Activated CD8-positive, alpha-beta memory T cell treated with anti-CD3 and anti-CD28 coated beads, Interleukin-2, amount 10 ng/mL, durations not matched to agents 7 days and 5 days (primary cell): ENCODE data around the gene KIF26B. TPM values are rescaled to one million over a fixed set of nuclear protein-coding genes. Genes with fewer than 3 reads are reported as not detected.
"Not testable (repeated sequence)": the region's sequence is repeated elsewhere in the genome, so short reads cannot be mapped to it uniquely, and the experiment has no call there.

Experiments
- ATAC-seq: fragments of 150-1000 bp; cut with Tn5 transposase; one replicate; pipeline ENCODE4 v1.10.0; 2021; ENCODE audit warnings: moderate library complexity
- CTCF ChIA-PET: fragments of 350-600 bp; sonication (Branson Sonifier 250); formaldehyde crosslinking; loops from one replicate; lab custom pipeline; 2021; ENCODE audit warnings: antibody characterized with exemption; lab: Charles Lee
- DNase-seq: peaks from one replicate; pipeline ENCODE4 v3.0.0-alpha.2; 2020
- H3K27ac Mint-ChIP-seq: one replicate; pipeline ENCODE4 v1.8.0; 2021; ENCODE audit warnings: mild to moderate bottlenecking, mixed read lengths
- H3K27me3 Mint-ChIP-seq: one replicate; pipeline ENCODE4 v1.8.0; 2021; ENCODE audit warnings: mixed read lengths
- H3K36me3 Mint-ChIP-seq: one replicate; pipeline ENCODE4 v1.8.0; 2021; ENCODE audit warnings: mild to moderate bottlenecking, mixed read lengths
- H3K4me1 Mint-ChIP-seq: one replicate; pipeline ENCODE4 v1.8.0; 2021; ENCODE audit warnings: mixed read lengths
- H3K4me3 Mint-ChIP-seq: one replicate; pipeline ENCODE4 v1.8.0; 2021; ENCODE audit warnings: mild to moderate bottlenecking, moderate library complexity, mixed read lengths
- H3K9me3 Mint-ChIP-seq: one replicate; pipeline ENCODE4 v1.8.0; 2022; ENCODE audit warnings: low read depth, mixed read lengths
- total RNA-seq, 2 experiments: library from RNA; stranded (reverse); gene quantifications; one replicate each; pipeline ENCODE4 v1.2.3, GENCODE V29; 2021

Gene KIF26B
- total RNA-seq, 2 experiments from 2014 or later, result 0.28 TPM; not detected in 1

DNA sequence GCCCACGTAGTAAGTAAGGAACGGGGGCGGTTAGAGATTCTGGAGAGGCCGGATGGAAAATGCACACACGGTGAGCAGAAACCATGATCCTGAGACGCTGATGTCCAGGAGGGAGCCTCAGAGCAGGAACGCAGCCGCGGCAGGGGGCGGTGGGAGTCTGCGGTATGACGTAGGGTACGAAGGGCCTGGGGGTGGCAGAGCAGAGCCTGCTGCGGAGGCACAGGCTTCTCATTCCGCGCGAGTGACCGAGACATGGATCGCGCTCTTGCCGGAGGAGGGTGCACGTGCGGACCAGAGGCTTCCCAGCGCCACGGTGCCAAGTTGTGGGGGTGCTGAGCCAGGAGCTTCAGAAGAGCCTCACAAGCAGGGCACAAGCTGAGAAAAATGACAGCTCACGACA lies 176.2 kb downstream of the KIF26B start:
- ATAC-seq (no peak), DNase-seq (no peak)
- Mint-ChIP-seq H3K27me3 (no peaks in the 10 kb centered on the region), H3K4me1 (peaks cover 5% of the 10 kb centered on the region), H3K27ac (no peak overlapping the region), H3K4me3 (no peak overlapping the region), H3K36me3 (no peaks in the 10 kb centered on the region), H3K9me3 (no peaks in the 10 kb centered on the region)
- CTCF ChIA-PET, result no interaction called here

DNA sequence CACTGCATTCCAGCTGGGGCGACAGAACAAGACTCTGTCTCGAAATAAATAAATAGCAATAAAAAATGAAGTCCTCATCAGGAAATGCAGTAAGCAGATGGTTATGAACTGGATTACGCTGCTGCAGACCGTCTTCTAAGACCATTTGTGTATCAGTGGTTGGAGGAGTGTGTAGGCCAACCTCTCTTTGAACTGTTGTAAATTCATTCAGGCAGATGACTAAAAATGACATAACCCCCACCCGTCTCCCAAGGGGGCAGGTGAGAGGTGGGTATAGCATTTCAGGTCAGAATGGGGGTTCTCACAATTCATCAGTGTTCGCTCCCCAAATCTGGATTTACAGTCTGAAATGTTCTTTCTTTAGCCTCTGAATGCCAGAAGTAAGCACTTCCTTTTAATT lies 177.3 kb downstream of the KIF26B start:
- no peak overlapping the region for H3K4me3 Mint-ChIP-seq
- H3K27ac Mint-ChIP-seq, result no peak overlapping the region
- no peaks in the 10 kb centered on the region for H3K36me3 Mint-ChIP-seq
- CTCF ChIA-PET, result no interaction called here
- H3K27me3 Mint-ChIP-seq, result no peaks in the 10 kb centered on the region
- no peaks in the 10 kb centered on the region for H3K9me3 Mint-ChIP-seq
- peaks cover 5% of the 10 kb centered on the region for H3K4me1 Mint-ChIP-seq
- no peak for ATAC-seq
- DNase-seq, result no peak

DNA sequence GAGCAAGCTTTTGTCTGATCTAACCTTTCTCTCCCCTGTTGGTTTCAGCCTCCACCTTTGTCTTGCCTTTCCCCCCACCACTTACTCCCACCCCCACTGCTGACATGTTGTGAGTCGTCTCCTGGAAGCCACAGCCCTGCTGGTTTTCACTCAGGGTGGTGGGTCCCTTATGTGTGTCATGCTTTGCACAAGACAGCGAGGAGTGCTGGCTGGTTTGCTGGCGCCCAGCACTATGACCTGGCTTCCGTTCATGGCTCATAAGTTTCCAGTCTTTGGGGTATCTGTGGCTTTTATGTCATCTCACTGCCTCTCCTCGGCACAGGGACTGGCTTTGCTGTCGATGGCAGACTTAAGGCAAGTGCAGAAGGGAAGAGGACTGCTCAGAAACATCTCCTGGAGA lies 177.7 kb downstream of the KIF26B start:
- Mint-ChIP-seq H3K27ac (no peak overlapping the region), H3K27me3 (no peaks in the 10 kb centered on the region), H3K36me3 (no peaks in the 10 kb centered on the region), H3K4me3 (no peak overlapping the region), H3K9me3 (no peaks in the 10 kb centered on the region), H3K4me1 (peaks cover 5% of the 10 kb centered on the region)
- CTCF ChIA-PET, result no interaction called here
- ATAC-seq (peak; percentile 58), DNase-seq (peak; percentile 52)

DNA sequence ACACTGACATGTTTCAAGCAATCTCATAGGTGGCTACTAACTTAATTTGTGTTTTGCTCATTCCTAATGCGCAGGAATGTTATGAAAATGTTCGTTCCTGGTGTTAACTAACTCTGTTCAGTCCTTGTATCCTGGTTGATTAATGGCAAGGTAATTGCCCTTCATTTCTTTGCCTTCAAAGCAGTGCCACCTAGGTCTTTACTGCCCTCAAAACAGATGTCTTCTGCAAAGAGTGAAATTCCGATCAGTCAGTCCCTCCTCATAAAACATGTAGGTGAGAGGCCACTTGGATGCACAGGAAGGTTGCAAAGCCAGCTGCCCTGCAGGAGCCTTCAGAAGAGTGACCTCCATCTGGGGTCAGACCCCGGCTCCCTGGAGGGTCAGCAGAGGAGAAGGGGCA lies 179.4 kb downstream of the KIF26B start:
- Mint-ChIP-seq H3K27me3 (no peaks in the 10 kb centered on the region), H3K27ac (no peak overlapping the region), H3K4me3 (no peak overlapping the region), H3K9me3 (no peaks in the 10 kb centered on the region), H3K36me3 (no peaks in the 10 kb centered on the region), H3K4me1 (peaks cover 5% of the 10 kb centered on the region)
- DNase-seq, result no peak
- ATAC-seq, result no peak
- CTCF ChIA-PET, result no interaction called here

DNA sequence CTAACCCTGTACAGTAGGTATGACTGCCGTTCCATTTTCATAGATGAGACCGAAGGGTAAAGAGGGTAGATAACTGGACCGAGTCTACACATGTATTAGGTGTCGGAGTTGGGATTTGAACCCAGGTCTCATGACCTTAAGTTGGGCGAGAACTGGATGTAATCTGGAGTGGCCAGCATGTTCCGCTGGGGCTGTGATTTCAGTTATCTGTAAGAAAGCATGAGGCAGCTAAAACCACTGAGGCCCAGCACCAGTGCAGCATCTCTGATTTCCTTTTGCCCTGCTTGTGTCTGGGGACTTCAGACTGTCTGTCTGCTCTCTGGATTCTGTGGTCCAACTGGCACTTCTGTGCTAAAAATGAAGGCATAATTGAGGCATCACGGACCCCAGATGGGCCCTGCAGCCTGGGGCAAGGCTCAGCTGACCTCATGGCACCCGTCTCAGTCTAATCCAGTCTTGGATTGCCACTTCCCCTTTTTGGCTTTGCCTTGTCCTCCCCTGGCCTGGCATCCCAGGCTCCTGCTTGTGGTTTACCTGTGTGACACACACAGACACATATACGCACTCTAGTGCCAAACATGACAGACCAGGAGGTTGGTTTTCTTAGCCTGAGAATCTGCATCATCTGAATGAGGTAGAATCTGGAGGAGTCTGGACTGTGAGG lies 180.2 kb downstream of the KIF26B start:
- no peak overlapping the region for H3K27ac Mint-ChIP-seq
- H3K4me1 Mint-ChIP-seq, result peaks cover 5% of the 10 kb centered on the region
- no peaks in the 10 kb centered on the region for H3K9me3 Mint-ChIP-seq
- H3K36me3 Mint-ChIP-seq, result no peaks in the 10 kb centered on the region
- ATAC-seq (no peak), DNase-seq (no peak)
- no peaks in the 10 kb centered on the region for H3K27me3 Mint-ChIP-seq
- CTCF ChIA-PET, result no interaction called here
- H3K4me3 Mint-ChIP-seq, result no peak overlapping the region

DNA sequence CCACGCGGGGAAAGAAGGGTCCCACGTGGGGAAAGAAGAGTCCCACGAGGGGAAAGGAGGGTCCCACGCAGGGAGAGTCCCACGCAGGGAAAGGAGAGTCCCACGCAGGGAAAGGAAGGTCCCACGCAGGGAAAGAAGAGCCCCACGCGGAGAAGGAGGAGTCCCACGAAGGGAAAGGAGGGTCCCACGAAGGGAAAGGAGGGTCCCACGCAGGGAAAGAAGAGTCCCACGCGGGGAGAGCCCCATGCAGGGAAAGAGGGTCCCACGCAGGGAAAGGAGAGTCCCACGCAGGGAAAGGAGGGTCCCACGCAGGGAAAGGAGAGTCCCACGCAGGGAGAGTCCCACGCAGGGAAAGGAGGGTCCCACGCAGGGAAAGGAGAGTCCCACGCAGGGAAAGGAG lies 180.9 kb downstream of the KIF26B start:
- H3K36me3 Mint-ChIP-seq, ATAC-seq, H3K27me3 Mint-ChIP-seq, H3K4me1 Mint-ChIP-seq, H3K9me3 Mint-ChIP-seq, CTCF ChIA-PET, DNase-seq, H3K4me3 Mint-ChIP-seq, H3K27ac Mint-ChIP-seq: not testable (repeated sequence)

DNA sequence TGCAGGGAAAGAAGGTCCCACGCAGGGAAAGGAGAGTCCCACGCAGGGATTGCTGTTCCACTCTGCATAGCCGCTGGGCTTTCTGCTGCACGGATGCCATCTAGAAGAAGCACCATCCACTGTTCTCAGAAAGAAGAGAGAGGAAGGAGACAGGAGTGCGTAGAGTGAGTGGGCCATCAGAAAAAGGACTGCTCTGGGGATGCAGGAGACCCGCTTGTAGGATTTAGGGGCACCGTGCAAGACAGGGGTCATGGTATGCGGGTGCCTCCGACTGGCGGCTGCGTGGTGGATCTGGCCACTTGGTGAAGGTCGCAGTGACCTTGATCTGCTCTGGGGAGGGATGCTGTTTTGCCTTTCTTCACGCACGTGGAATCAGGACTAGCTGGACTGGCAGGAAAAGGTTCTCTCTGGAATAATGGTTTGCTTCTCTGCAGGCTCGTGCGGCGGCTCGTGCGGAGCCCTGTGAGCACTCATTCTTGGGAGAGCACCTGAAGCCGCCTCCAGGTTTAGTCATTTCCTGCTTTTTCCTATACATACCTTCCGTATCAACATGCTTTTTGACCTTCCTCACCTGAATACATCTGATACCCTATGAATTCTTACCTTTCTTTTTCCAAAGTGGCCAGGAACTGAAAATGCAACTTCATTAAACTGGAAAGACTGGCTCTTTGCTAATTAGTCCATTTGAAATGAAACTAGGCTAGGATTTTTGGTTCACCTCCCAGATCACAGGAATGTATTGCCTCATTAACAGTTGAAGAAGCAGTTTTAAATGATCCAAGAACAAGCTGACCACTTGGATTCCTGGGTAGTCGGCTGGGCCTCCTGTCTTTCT lies 181.6 kb downstream of the KIF26B start:
- Mint-ChIP-seq H3K27me3 (no peaks in the 10 kb centered on the region), H3K27ac (no peak overlapping the region), H3K36me3 (no peaks in the 10 kb centered on the region), H3K4me3 (no peak overlapping the region), H3K9me3 (no peaks in the 10 kb centered on the region), H3K4me1 (peaks cover 5% of the 10 kb centered on the region)
- DNase-seq, result no peak
- CTCF ChIA-PET, result no interaction called here
- no peak for ATAC-seq

DNA sequence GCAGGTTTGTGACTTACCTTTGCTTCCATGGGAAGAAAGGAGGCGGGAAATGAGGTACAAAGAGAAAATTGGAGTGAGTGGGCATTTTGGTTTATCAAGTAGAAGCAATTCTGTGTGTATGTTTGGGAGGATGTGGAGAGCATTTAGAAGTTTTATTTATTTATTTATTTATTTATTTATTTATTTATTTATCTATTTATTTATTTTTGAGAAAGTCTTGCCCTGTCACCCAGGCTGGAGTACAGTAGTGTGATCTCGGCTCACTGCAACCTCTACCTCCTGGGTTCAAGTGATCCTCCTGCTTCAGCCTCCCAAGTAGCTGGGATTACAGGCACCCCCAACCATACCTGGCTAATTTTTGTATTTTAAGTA lies 182.2 kb downstream of the KIF26B start:
- H3K27me3 Mint-ChIP-seq, H3K9me3 Mint-ChIP-seq, CTCF ChIA-PET, H3K4me1 Mint-ChIP-seq, H3K27ac Mint-ChIP-seq, H3K36me3 Mint-ChIP-seq, ATAC-seq, DNase-seq, H3K4me3 Mint-ChIP-seq: not testable (repeated sequence)

DNA sequence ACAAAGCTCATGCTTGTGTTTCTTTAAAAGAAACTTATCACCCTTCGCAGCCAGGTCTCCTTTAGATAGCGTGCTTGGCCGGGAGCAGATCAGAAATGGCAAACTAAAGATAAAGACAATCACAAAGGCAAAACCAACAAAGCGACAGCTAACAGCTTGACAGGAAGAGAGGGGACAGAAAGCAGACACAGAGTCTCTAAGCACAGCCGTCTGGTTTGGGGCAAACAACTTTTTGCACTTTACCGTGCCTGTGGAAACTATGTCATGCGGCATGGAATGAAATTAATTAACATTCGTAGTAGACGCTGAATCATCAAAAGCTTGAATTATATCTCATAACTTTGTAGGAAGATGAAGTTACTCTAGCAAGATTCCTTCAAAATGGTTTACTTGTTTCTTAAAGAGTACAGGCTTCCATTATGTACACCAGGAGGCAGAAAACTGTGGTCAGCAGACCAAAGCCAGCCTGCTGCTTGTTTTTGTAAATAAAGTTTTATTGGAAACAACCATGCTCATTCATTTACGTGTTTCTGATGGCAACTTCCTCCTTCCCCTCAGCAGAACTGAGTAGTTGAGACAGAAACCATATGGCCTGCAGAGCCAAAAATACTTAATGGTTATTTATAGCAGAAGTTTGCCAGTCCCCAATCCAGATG lies 183.2 kb downstream of the KIF26B start:
- CTCF ChIA-PET, result no interaction called here
- DNase-seq (no peak), ATAC-seq (no peak)
- Mint-ChIP-seq H3K27me3 (no peaks in the 10 kb centered on the region), H3K9me3 (no peaks in the 10 kb centered on the region), H3K4me3 (no peak overlapping the region), H3K36me3 (no peaks in the 10 kb centered on the region), H3K4me1 (no peaks in the 10 kb centered on the region), H3K27ac (no peak overlapping the region)

DNA sequence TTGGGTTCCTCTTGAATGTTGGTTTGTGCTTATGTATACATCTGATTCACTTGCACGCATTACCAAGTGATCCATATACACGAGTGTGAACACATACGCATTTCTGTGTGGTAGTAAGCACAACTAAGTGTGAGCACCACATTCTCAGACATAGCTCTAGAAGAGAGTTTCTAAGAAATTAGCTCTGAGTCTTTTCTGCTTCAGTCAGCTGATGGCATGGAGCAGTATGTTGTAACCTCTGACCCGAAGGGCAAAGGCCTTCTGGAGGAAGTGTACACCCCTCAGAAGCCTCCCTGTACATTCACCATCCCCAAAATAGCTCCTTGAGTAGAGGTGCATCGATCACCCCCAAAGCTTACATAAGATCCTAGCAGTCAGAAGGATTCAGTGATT lies 183.7 kb downstream of the KIF26B start:
- CTCF ChIA-PET, result no interaction called here
- H3K36me3 Mint-ChIP-seq, result no peaks in the 10 kb centered on the region
- DNase-seq, result no peak
- H3K4me1 Mint-ChIP-seq, result no peaks in the 10 kb centered on the region
- no peaks in the 10 kb centered on the region for H3K9me3 Mint-ChIP-seq
- no peaks in the 10 kb centered on the region for H3K27me3 Mint-ChIP-seq
- ATAC-seq, result no peak
- no peak overlapping the region for H3K4me3 Mint-ChIP-seq
- H3K27ac Mint-ChIP-seq, result no peak overlapping the region

DNA sequence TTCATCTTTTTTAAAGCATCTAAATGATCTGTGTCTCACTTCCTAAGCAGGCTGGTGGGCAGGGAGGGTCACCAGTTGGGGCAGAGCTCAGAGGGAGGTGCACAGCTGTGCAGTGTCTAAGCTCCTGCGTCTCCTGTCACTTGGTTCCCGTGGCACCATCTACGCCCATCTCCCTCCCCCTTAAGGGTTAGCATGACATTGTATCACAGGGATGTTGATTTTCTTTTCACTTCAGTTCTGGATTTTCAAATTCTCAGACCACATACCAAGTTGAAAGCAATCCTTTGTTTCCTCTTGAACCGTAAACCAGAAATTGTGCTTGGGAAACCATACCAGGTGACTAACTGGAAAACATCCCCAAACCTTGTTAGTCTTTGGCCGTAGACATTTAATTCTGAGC lies 187.0 kb downstream of the KIF26B start:
- Mint-ChIP-seq H3K27ac (no peak overlapping the region), H3K4me1 (no peaks in the 10 kb centered on the region), H3K4me3 (no peak overlapping the region), H3K9me3 (no peaks in the 10 kb centered on the region), H3K27me3 (no peaks in the 10 kb centered on the region), H3K36me3 (no peaks in the 10 kb centered on the region)
- ATAC-seq, result no peak
- no peak for DNase-seq
- CTCF ChIA-PET, result no interaction called here

DNA sequence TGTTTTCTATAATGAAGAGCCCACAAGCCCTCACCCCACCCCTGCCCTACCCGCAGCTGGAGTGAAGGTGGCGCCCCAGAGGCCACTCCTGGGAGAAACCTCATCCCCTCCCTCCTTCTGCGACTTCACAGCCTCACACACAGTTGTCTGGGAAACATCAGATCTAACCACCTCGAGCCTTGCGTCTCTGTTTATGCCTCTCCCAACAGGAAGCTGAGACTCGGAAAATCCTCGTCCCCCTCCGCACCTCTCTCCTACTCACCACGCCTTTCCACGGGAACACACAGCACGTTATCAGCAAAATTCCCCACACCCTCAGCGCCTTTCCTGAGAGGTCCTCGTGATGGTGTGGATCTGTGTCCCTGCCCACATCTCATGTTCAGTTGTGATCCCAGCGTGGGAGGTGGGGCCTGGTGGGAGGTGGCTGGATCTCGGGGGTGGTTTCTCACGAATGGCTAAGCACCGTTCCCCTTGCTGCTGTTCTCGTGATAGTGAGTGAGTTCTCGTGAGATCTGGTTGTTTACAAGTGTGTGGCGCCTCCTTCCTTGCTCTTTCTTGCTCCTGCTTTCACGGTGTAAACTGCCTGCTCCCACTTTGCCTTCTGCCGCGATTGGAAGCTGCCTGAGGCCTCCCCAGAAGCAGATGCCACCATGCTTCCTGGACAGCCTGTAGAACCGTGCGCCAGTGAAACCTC lies 190.6 kb downstream of the KIF26B start:
- Mint-ChIP-seq H3K4me3 (no peak overlapping the region), H3K27ac (no peak overlapping the region), H3K36me3 (no peaks in the 10 kb centered on the region), H3K4me1 (no peaks in the 10 kb centered on the region), H3K9me3 (no peaks in the 10 kb centered on the region), H3K27me3 (peaks cover 3% of the 10 kb centered on the region)
- CTCF ChIA-PET, result no interaction called here
- ATAC-seq (no peak), DNase-seq (no peak)

DNA sequence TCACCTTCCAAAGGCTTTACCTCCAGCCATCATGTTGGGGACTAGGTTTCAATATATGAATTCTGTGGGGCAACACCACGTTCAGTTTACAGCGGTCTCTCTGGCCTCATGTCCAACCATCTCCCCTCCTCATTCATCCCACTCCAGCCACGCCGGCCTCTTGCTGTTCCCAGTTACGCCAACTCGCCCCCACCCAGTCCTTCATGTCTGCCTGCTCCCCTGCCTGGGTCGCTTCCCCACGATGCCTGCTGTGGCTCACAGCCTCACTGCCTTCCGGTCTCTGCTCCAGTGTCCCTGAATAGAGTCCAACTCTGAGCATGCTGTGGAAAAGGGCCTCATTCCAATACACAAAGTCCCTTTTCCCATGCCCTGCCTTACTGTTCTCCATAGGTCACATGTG lies 193.8 kb downstream of the KIF26B start:
- H3K4me3 Mint-ChIP-seq, result no peak overlapping the region
- H3K4me1 Mint-ChIP-seq, result no peaks in the 10 kb centered on the region
- no peak for ATAC-seq
- no peaks in the 10 kb centered on the region for H3K9me3 Mint-ChIP-seq
- CTCF ChIA-PET, result no interaction called here
- H3K27me3 Mint-ChIP-seq, result peaks cover 3% of the 10 kb centered on the region
- H3K27ac Mint-ChIP-seq, result no peak overlapping the region
- no peaks in the 10 kb centered on the region for H3K36me3 Mint-ChIP-seq
- DNase-seq, result no peak
